ENCODE measurements around the gene NANOS1. TPM values are rescaled to one million over a fixed set of nuclear protein-coding genes. Genes with fewer than 3 reads are reported as not detected.

NANOS1 gene
- total and polyA plus RNA-seq, 2 of the 8 experiments (the other 6 are each of a cell fraction or from before 2014, with no cell fraction given), result 3.1 to 3.9 TPM

GRCh38 chr10:118985576-118985975 is 43.9 kb upstream of the NANOS1 start:
- Histone ChIP-seq H2AK5ac (ENCODE audit: low read depth, low read length) (no peak overlapping the region), H3K14ac (ENCODE audit: insufficient read length) (no peak overlapping the region), H3K4me2 (ENCODE audit: insufficient read depth in 1 of 2, low read depth in 2 of 2, low read length in 2 of 2) (no peak overlapping the region), H3K27me3 (replicated peaks in 1 of 4; ENCODE audit: control insufficient read depth in 3 of 4, extremely low read depth in 1 of 4, insufficient read depth in 3 of 4, low read length in 3 of 4) (no peaks in the 10 kb centered on the region), H3K56ac (replicated peaks; ENCODE audit: insufficient read length, low read depth, low read length) (no peak overlapping the region), H3K23ac (ENCODE audit: insufficient read length) (no peak overlapping the region), H4K91ac (replicated peaks; ENCODE audit: insufficient read length, low read length) (no peak overlapping the region), H4K20me1 (replicated peaks in 1 of 2; ENCODE audit: control insufficient read depth in 1 of 2, insufficient read depth in 2 of 2, low read length in 2 of 2) (no peaks in the 10 kb centered on the region), H3K4me1 (replicated peaks in 1 of 4; ENCODE audit: control insufficient read depth in 3 of 4, insufficient read depth in 4 of 4, low read length in 3 of 4) (peaks cover 0 to 3% (median 3%) of the 10 kb centered on the region in 4 experiments; a peak in 2 of 7 replicates), H3K9ac (replicated peaks in 1 of 4; ENCODE audit: extremely low read depth in 1 of 4, low read depth in 3 of 4, low read length in 3 of 4) (no peak overlapping the region), H3K79me1 (ENCODE audit: low read depth, low read length) (no peaks in the 10 kb centered on the region), H2BK120ac (replicated peaks; ENCODE audit: low read depth, low read length) (no peak overlapping the region), H3K4ac (replicated peaks; ENCODE audit: insufficient read length, low read depth, low read length) (no peak overlapping the region), H2AFZ (ENCODE audit: low read length) (no peak overlapping the region), H3K27ac (ENCODE audit: low read depth, low read length) (no peak overlapping the region), H3K18ac (ENCODE audit: extremely low read depth, low read length) (no peak overlapping the region), H4K5ac (ENCODE audit: insufficient read length, low read depth, low read length) (no peak overlapping the region), H3K9me3 (ENCODE audit: insufficient read depth in 2 of 2, low read depth in 1 of 2, low read length in 1 of 2) (no peaks in the 10 kb centered on the region), H2BK15ac (ENCODE audit: low read length) (no peak overlapping the region), H2BK5ac (ENCODE audit: low read depth, low read length) (no peak overlapping the region), H3K23me2 (ENCODE audit: low read depth, low read length) (no peaks in the 10 kb centered on the region), H4K8ac (ENCODE audit: extremely low read depth, insufficient read depth, low read length) (no peak overlapping the region), H3K79me2 (ENCODE audit: control insufficient read depth in 1 of 2, insufficient read depth in 2 of 2, low read length in 2 of 2) (no peaks in the 10 kb centered on the region), H2BK20ac (ENCODE audit: low read length) (no peak overlapping the region), H2BK12ac (ENCODE audit: low read depth, low read length) (no peak overlapping the region), H3K36me3 (ENCODE audit: control insufficient read depth in 2 of 4, insufficient read depth in 4 of 4, low read length in 3 of 4) (no peaks in the 10 kb centered on the region), H3K4me3 (ENCODE audit: extremely low read depth in 1 of 4, insufficient read depth in 2 of 4, low read depth in 3 of 4, low read length in 4 of 4) (no peak overlapping the region)
- FAIRE-seq (no peak), DNase-seq (ENCODE audit: low read depth in 1 of 2, low spot score in 2 of 2) (no peak)
- ChIA-PET CTCF (ENCODE audit: partially characterized antibody) (interaction anchor here (1.1 kb wide), 1 partner anchor 158 kb away, joined by 3 read pairs; no protein-coding TSS in a partner anchor), POLR2A (ENCODE audit: partially characterized antibody) (no interaction called here)
- WGBS, 2 experiments (ENCODE audit: extremely low coverage in 1 of 2, insufficient coverage in 1 of 2, insufficient read length in 1 of 2, insufficient replicate concordance in 2 of 2, low coverage in 1 of 2, low lambda C conversion rate in 2 of 2, missing lambda C conversion rate in 1 of 2), result 78% methylated on average over 1 of the region's 2 CpGs; no CpG with 5 or more reads in 1 of the 2 experiments
- TF ChIP-seq ZNF274 (IDR thresholded peaks at IDR 0.05; ENCODE audit: borderline replicate concordance, extremely low read depth, low read length) (no peak), SIRT6 (IDR thresholded peaks at IDR 0.05; ENCODE audit: low read length) (no peak), SP1 (IDR thresholded peaks at IDR 0.05; ENCODE audit: low read depth, low read length) (no peak), FOSL1 (IDR thresholded peaks at IDR 0.05; ENCODE audit: insufficient read depth, low read depth, low read length) (no peak), HDAC2 (IDR thresholded peaks at IDR 0.05; ENCODE audit: borderline replicate concordance in 1 of 2, low read depth in 2 of 2, low read length in 2 of 2) (no peak), TBP (IDR thresholded peaks at IDR 0.05; ENCODE audit: low read depth, low read length) (no peak), CTCF (IDR thresholded peaks at IDR 0.05; ENCODE audit: control extremely low read depth in 1 of 3, insufficient read depth in 1 of 3, low read depth in 1 of 3, low read length in 3 of 3) (no peak), CREB1 (IDR thresholded peaks at IDR 0.05) (no peak), RAD21 (IDR thresholded peaks at IDR 0.05 in 1 of 2, conservative IDR thresholded peaks at IDR 0.05 in 1 of 2; ENCODE audit: low read depth in 2 of 2, low read length in 2 of 2) (no peak)
